Neutrophil (primary cell): ENCODE measurements around the gene RAB27A.
"Not testable (repeated sequence)": the region's sequence is repeated elsewhere in the genome, so short reads cannot be mapped to it uniquely, and the experiment has no call there.

Experiments used
- H3K27ac ChIP-seq: fragments of 200-600 bp; sonication (generic); 2 replicates; pipeline ENCODE4 v1.5.1; 2016; ENCODE audit warnings: mild to moderate bottlenecking, moderate library complexity
- H3K27me3 ChIP-seq: fragments of 200-600 bp; sonication (generic); 2 replicates; pipeline ENCODE4 v1.6.0; 2016; ENCODE audit warnings: mild to moderate bottlenecking
- H3K36me3 ChIP-seq: fragments of 200-600 bp; sonication (generic); 2 replicates; pipeline ENCODE4 v1.5.1; 2017
- H3K4me1 ChIP-seq, 2 experiments: fragments of 200-600 bp in 1 of 2; sonication (generic) in 1 of 2; 1 replicate in 1 of 2; 2 replicates in 1 of 2; pipeline versions ENCODE4 v1.5.1 to v1.6.1; 2013 to 2016; ENCODE audit warnings: low read depth in 1 of 2, low read length in 1 of 2, mild to moderate bottlenecking in 1 of 2, moderate library complexity in 1 of 2; ENCODE audit not compliant: control insufficient read depth in 1 of 2, insufficient read depth in 1 of 2
- H3K4me3 ChIP-seq, 2 experiments: fragments of 200-600 bp in 1 of 2; sonication (generic) in 1 of 2; 1 replicate in 1 of 2; 2 replicates in 1 of 2; pipeline ENCODE4 v1.5.1; 2013 to 2016; ENCODE audit warnings: low read depth in 1 of 2, low read length in 1 of 2, mild to moderate bottlenecking in 1 of 2, moderate library complexity in 1 of 2
- H3K9me3 ChIP-seq: fragments of 200-600 bp; sonication (generic); 2 replicates; pipeline ENCODE4 v1.5.1; 2016
- CTCF ChIP-seq: fragments of 200-600 bp; sonication (generic); IDR thresholded peaks from 2 replicates; pipeline ENCODE4 v1.5.1; 2016; ENCODE audit warnings: antibody characterized with exemption

The RAB27A gene

GRCh38 chr15:55297315-55297714 lies 7.7 kb upstream of the RAB27A start:
- Histone ChIP-seq H3K4me3 (no peak overlapping the region), H3K27ac (peak overlapping the region; percentile 46), H3K27me3 (no peaks in the 10 kb centered on the region), H3K36me3 (no peaks in the 10 kb centered on the region), H3K9me3 (no peaks in the 10 kb centered on the region), H3K4me1 (peaks cover 47 to 58% of the 10 kb centered on the region in 2 experiments)
- no peak for TF ChIP-seq CTCF

GRCh38 chr15:55290528-55291057 lies 980 bp upstream of the RAB27A start:
- TF ChIP-seq CTCF = peak; percentile 82
- no peaks in the 10 kb centered on the region for H3K9me3 ChIP-seq

GRCh38 chr15:55289011-55289745 lies 435 bp downstream of the RAB27A start:
- peak overlapping the region; percentile 96 for H3K27ac ChIP-seq
- H3K4me3 ChIP-seq = peak overlapping the region; percentile 78 to 83
- peaks cover 9% of the 10 kb centered on the region for H3K36me3 ChIP-seq
- no peak for TF ChIP-seq CTCF
- H3K9me3 ChIP-seq = no peaks in the 10 kb centered on the region
- peaks cover 81 to 87% of the 10 kb centered on the region in 2 experiments for H3K4me1 ChIP-seq
- H3K27me3 ChIP-seq = no peaks in the 10 kb centered on the region

More at GRCh38 chr15:55290528-55291057, 980 bp upstream of the RAB27A start:
- H3K4me1 ChIP-seq = peaks cover 81 to 87% of the 10 kb centered on the region in 2 experiments
- peak overlapping the region; percentile 78 to 83 for H3K4me3 ChIP-seq
- H3K27ac ChIP-seq = peak overlapping the region; percentile 96
- H3K27me3 ChIP-seq = no peaks in the 10 kb centered on the region
- H3K36me3 ChIP-seq = peaks cover 9% of the 10 kb centered on the region

GRCh38 chr15:55288006-55288717 lies 1.5 kb downstream of the RAB27A start:
- Histone ChIP-seq H3K27me3 (no peaks in the 10 kb centered on the region), H3K36me3 (peaks cover 10% of the 10 kb centered on the region), H3K27ac (peak overlapping the region; percentile 96), H3K4me3 (peak overlapping the region; percentile 78 to 83), H3K9me3 (no peaks in the 10 kb centered on the region), H3K4me1 (peaks cover 82 to 87% of the 10 kb centered on the region in 2 experiments)
- no peak for TF ChIP-seq CTCF

- Histone ChIP-seq H3K4me3 (peak overlapping the region; percentile 78 to 83), H3K4me1 (peaks cover 82 to 87% of the 10 kb centered on the region in 2 experiments)
Measured at GRCh38 chr15:55286442-55287189, 3.0 kb downstream of the RAB27A start.

More at GRCh38 chr15:55286442-55287189, 3.0 kb downstream of the RAB27A start:
- H3K36me3 ChIP-seq = peaks cover 13% of the 10 kb centered on the region
- H3K27ac ChIP-seq = peak overlapping the region; percentile 96
- H3K9me3 ChIP-seq, H3K27me3 ChIP-seq: not testable (repeated sequence)
